Measurements from ENCODE around the gene CDK15. TPM values are rescaled to one million over a fixed set of nuclear protein-coding genes. Genes with fewer than 3 reads are reported as not detected.

The CDK15 gene
- total RNA-seq, 3 donors from 2014 or later (not counting 1 experiment from before 2014, with no cell fraction given), result 0.72 to 2.5 TPM; not detected in 1

GRCh38 chr2:201833781-201834180 is 27.4 kb downstream of the CDK15 start:
- no peak for ATAC-seq
- H3K27me3 ChIP-seq (ENCODE audit: control insufficient read depth, insufficient read depth, low read length), result no peaks in the 10 kb centered on the region
- no peaks in the 10 kb centered on the region for H3K4me1 ChIP-seq (ENCODE audit: control insufficient read depth, insufficient read depth, low read length)
- H3K4me1 Mint-ChIP-seq, result no peaks in the 10 kb centered on the region
- H3K9me3 ChIP-seq (ENCODE audit: control insufficient read depth, insufficient read depth, low read length), result no peaks in the 10 kb centered on the region
- no peak overlapping the region for H3K4me3 Mint-ChIP-seq
- H3K27ac ChIP-seq (ENCODE audit: low read length), result no peak overlapping the region
- H3K27ac Mint-ChIP-seq, result no peak overlapping the region
- WGBS (ENCODE audit: insufficient coverage), result 89% methylated on average over 9 of the region's 9 CpGs
- H3K4me3 ChIP-seq (ENCODE audit: low read length), result no peak overlapping the region
- intact Hi-C loops (cut with micrococcal nuclease), result no loop called here
- no peaks in the 10 kb centered on the region for H3K36me3 Mint-ChIP-seq
- H3K9me3 Mint-ChIP-seq, result no peaks in the 10 kb centered on the region
- no peak for TF ChIP-seq CTCF (IDR thresholded peaks at IDR 0.05)
- no peaks in the 10 kb centered on the region for H3K36me3 ChIP-seq (ENCODE audit: control insufficient read depth, insufficient read depth, low read length)
- DNase-seq, result no peak
- H3K27me3 Mint-ChIP-seq (ENCODE audit: low read depth in 2 of 2), result peaks cover 9 to 15% of the 10 kb centered on the region in 2 donors

GRCh38 chr2:201835066-201835465 is 28.7 kb downstream of the CDK15 start:
- WGBS (ENCODE audit: insufficient coverage), result 89% methylated on average over 3 of the region's 3 CpGs
- intact Hi-C loops (cut with micrococcal nuclease), result no loop called here
- H3K27me3 ChIP-seq (ENCODE audit: control insufficient read depth, insufficient read depth, low read length), result no peaks in the 10 kb centered on the region
- no peaks in the 10 kb centered on the region for H3K36me3 ChIP-seq (ENCODE audit: control insufficient read depth, insufficient read depth, low read length)
- no peak for DNase-seq
- no peaks in the 10 kb centered on the region for H3K4me1 ChIP-seq (ENCODE audit: control insufficient read depth, insufficient read depth, low read length)
- no peak for ATAC-seq
- Mint-ChIP-seq H3K36me3 (no peaks in the 10 kb centered on the region), H3K4me1 (no peaks in the 10 kb centered on the region), H3K4me3 (no peak overlapping the region), H3K27ac (no peak overlapping the region), H3K9me3 (no peaks in the 10 kb centered on the region), H3K27me3 (ENCODE audit: low read depth in 2 of 2) (peaks cover 9 to 12% of the 10 kb centered on the region in 2 donors)
- no peak overlapping the region for H3K4me3 ChIP-seq (ENCODE audit: low read length)
- H3K27ac ChIP-seq (ENCODE audit: low read length), result no peak overlapping the region
- H3K9me3 ChIP-seq (ENCODE audit: control insufficient read depth, insufficient read depth, low read length), result no peaks in the 10 kb centered on the region
- no peak for TF ChIP-seq CTCF (IDR thresholded peaks at IDR 0.05)

- Histone ChIP-seq H3K27ac (ENCODE audit: low read length) (no peak overlapping the region), H3K9me3 (ENCODE audit: control insufficient read depth, insufficient read depth, low read length) (no peaks in the 10 kb centered on the region), H3K4me3 (ENCODE audit: low read length) (no peak overlapping the region), H3K27me3 (ENCODE audit: control insufficient read depth, insufficient read depth, low read length) (no peaks in the 10 kb centered on the region), H3K4me1 (ENCODE audit: control insufficient read depth, insufficient read depth, low read length) (no peaks in the 10 kb centered on the region), H3K36me3 (ENCODE audit: control insufficient read depth, insufficient read depth, low read length) (no peaks in the 10 kb centered on the region)
- ATAC-seq, result no peak
- Mint-ChIP-seq H3K36me3 (no peaks in the 10 kb centered on the region), H3K4me3 (no peak overlapping the region), H3K27me3 (ENCODE audit: low read depth in 2 of 2) (peaks cover 6 to 19% of the 10 kb centered on the region in 2 donors), H3K9me3 (peaks cover 0 to 2% of the 10 kb centered on the region in 2 donors), H3K4me1 (no peaks in the 10 kb centered on the region), H3K27ac (no peak overlapping the region)
- WGBS (ENCODE audit: insufficient coverage), result 100% methylated on average over 1 of the region's 2 CpGs
- DNase-seq, result no peak
- no peak for TF ChIP-seq CTCF (IDR thresholded peaks at IDR 0.05)
- intact Hi-C loops (cut with micrococcal nuclease), result no loop called here
Measured at GRCh38 chr2:201837391-201837790, 31.1 kb downstream of the CDK15 start.

- peaks cover 8 to 24% of the 10 kb centered on the region in 2 donors for H3K27me3 Mint-ChIP-seq (ENCODE audit: low read depth in 2 of 2)
- H3K27ac Mint-ChIP-seq, result no peak overlapping the region
- H3K36me3 ChIP-seq (ENCODE audit: control insufficient read depth, insufficient read depth, low read length), result no peaks in the 10 kb centered on the region
- H3K4me3 Mint-ChIP-seq, result no peak overlapping the region
- no peak overlapping the region for H3K27ac ChIP-seq (ENCODE audit: low read length)
- no peaks in the 10 kb centered on the region for H3K4me1 ChIP-seq (ENCODE audit: control insufficient read depth, insufficient read depth, low read length)
- no peaks in the 10 kb centered on the region for H3K4me1 Mint-ChIP-seq
- intact Hi-C loops (cut with micrococcal nuclease), result no loop called here
- TF ChIP-seq CTCF (IDR thresholded peaks at IDR 0.05), result no peak
- no peaks in the 10 kb centered on the region for H3K27me3 ChIP-seq (ENCODE audit: control insufficient read depth, insufficient read depth, low read length)
- 84% methylated on average over 3 of the region's 4 CpGs for WGBS (ENCODE audit: insufficient coverage)
- no peaks in the 10 kb centered on the region for H3K9me3 ChIP-seq (ENCODE audit: control insufficient read depth, insufficient read depth, low read length)
- ATAC-seq, result no peak
- no peak for DNase-seq
- no peak overlapping the region for H3K4me3 ChIP-seq (ENCODE audit: low read length)
- no peaks in the 10 kb centered on the region for H3K36me3 Mint-ChIP-seq
- H3K9me3 Mint-ChIP-seq, result peaks cover 0 to 2% of the 10 kb centered on the region in 2 donors
Measured at GRCh38 chr2:201837824-201838431, 31.6 kb downstream of the CDK15 start.

All from natural killer cell (primary cell).